Prostate gland (tissue), 2 donors: Measurements from ENCODE around the gene KRTAP2-4. TPM values are rescaled to one million over a fixed set of nuclear protein-coding genes. Genes with fewer than 3 reads are reported as not detected.
"Not testable (repeated sequence)": the region's sequence is repeated elsewhere in the genome, so short reads cannot be mapped to it uniquely, and the experiment has no call there.

Experiments
- DNase-seq: peaks from one replicate; pipeline ENCODE4 v3.0.0-alpha.2; 2019; ENCODE audit warnings: low spot score
- H3K27ac ChIP-seq, 2 donors: fragments of 200-600 bp; sonication (generic); 2 replicates each; pipeline ENCODE4 v1.5.1; 2017 to 2019
- H3K27me3 ChIP-seq: fragments of 200-600 bp; sonication (generic); replicated peaks from 2 replicates; pipeline ENCODE4 v1.5.1; 2019; ENCODE audit not compliant: insufficient read depth
- H3K36me3 ChIP-seq, 2 donors: fragments of 200-600 bp; sonication (generic); 1 replicate in 1 of 2; 2 replicates in 1 of 2; pipeline versions ENCODE4 v1.5.1 to v1.8.1; 2017 to 2019
- H3K4me1 ChIP-seq: fragments of 200-600 bp; sonication (generic); replicated peaks from 2 replicates; pipeline ENCODE4 v1.5.1; 2019
- H3K4me3 ChIP-seq, 2 donors: fragments of 200-600 bp; sonication (generic); 2 replicates each; pipeline ENCODE4 v1.5.1; 2017 to 2019
- H3K9me3 ChIP-seq: fragments of 200-600 bp; sonication (generic); 2 replicates; pipeline ENCODE4 v1.5.1; 2017
- POLR2A ChIP-seq: fragments of 450-650 bp; IDR thresholded peaks from one replicate; pipeline ENCODE4 v1.6.1; 2016; ENCODE audit warnings: antibody characterized with exemption, mild to moderate bottlenecking
- POLR2AphosphoS5 ChIP-seq: sonication (generic); formaldehyde crosslinking; IDR thresholded peaks from one replicate; pipeline ENCODE4 v1.6.1; 2017; ENCODE audit warnings: antibody characterized with exemption
- WGBS: methylation state at CpG from one replicate; pipeline ENCODE4 v1.1.5; 2018; 5-methylcytosine and 5-hydroxymethylcytosine counted together
- intact Hi-C: fragments of 100-400 bp; cut with DNase I; formaldehyde crosslinking; loops from one replicate; pipeline ENCODE4 v1.14.2; 2022
- total RNA-seq, 2 donors: library from RNA; depleted of rRNA; stranded (reverse); fragments of >200 nt; gene quantifications; one replicate each; pipeline ENCODE4 v1.1.0, GENCODE V29; 2016
- TF ChIP-seq, protein P1 (sequence below), 4 experiments: fragments of 200-600 bp in 2 of 4; fragments of 450-650 bp in 2 of 4; sonication (generic) in 2 of 4; IDR thresholded peaks; 1 replicate in 3 of 4; 2 replicates in 1 of 4; pipeline ENCODE4 v1.5.1; 2016 to 2019; ENCODE audit warnings: antibody characterized with exemption in 4 of 4, mild to moderate bottlenecking in 2 of 4, moderate library complexity in 2 of 4

KRTAP2-4 gene
- total RNA-seq, 2 donors from 2014 or later = not detected

GRCh38 chr17:41103896-41104295, 38.2 kb upstream of the KRTAP2-4 start:
- WGBS = 93% methylated on average over 1 of the region's 1 CpG

DNA sequence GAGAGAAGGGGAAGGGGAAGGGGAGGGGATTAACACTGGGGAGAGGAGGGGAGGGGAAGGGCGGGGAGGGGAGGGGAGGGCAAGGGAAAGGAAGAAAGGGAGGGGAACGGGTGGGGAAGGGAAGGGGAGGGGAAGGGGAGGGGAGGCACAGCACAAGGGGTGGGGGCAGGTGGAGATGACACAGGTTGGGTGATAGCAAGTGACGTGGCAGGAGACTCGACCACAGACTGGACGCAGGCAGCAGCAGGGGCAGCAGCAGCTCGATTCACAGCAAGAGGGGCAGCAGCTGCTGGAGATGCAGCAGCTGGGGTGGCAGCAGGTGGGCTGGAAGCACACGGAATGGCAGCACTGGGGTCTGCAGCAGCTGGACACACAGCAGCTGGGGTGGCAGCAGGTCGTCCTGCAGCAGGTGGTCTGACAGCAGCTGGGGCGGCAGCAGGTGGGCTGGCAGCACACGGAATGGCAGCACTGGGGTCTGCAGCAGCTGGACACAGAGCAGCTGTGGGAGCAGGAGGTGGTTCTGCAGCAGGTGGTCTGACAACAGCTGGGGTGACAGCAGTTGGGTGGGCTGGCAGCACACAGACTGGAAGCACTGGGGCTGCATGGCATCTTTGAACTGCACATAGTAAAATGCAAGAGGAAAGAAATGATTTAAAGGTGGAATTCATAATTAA, 36.0 kb upstream of the KRTAP2-4 start, which contains the start of gene KRTAP4-16:
KRTAP4-16 (minus strand) TSS at position 624 of the 674 bp plus-strand sequence; CDS start at position 624, 0 bp downstream.
- Histone ChIP-seq H3K4me1 (no peaks in the 10 kb centered on the region), H3K27ac (no peak within 1 kb of the TSS), H3K36me3 (no peaks in the 10 kb centered on the region), H3K27me3 (no peaks in the 10 kb centered on the region), H3K9me3 (no peaks in the 10 kb centered on the region), H3K4me3 (no peak within 1 kb of the TSS)
- DNase-seq = no peak
- TF ChIP-seq, protein P1, sequence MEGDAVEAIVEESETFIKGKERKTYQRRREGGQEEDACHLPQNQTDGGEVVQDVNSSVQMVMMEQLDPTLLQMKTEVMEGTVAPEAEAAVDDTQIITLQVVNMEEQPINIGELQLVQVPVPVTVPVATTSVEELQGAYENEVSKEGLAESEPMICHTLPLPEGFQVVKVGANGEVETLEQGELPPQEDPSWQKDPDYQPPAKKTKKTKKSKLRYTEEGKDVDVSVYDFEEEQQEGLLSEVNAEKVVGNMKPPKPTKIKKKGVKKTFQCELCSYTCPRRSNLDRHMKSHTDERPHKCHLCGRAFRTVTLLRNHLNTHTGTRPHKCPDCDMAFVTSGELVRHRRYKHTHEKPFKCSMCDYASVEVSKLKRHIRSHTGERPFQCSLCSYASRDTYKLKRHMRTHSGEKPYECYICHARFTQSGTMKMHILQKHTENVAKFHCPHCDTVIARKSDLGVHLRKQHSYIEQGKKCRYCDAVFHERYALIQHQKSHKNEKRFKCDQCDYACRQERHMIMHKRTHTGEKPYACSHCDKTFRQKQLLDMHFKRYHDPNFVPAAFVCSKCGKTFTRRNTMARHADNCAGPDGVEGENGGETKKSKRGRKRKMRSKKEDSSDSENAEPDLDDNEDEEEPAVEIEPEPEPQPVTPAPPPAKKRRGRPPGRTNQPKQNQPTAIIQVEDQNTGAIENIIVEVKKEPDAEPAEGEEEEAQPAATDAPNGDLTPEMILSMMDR (IDR thresholded peaks at IDR 0.05) = no peak
- intact Hi-C loops = no loop called here
- WGBS = 61% methylated on average over 10 of the region's 10 CpGs

More at GRCh38 chr17:41103896-41104295, 38.2 kb upstream of the KRTAP2-4 start:
- no peaks in the 10 kb centered on the region for H3K9me3 ChIP-seq
- no peak overlapping the region for H3K4me3 ChIP-seq
- DNase-seq = no peak
- intact Hi-C loops = no loop called here
- no peaks in the 10 kb centered on the region for H3K27me3 ChIP-seq
- no peaks in the 10 kb centered on the region for H3K36me3 ChIP-seq
- TF ChIP-seq POLR2AphosphoS5 (no peak), POLR2A (no peak)
- TF ChIP-seq, protein P1 (IDR thresholded peaks at IDR 0.05) = no peak
- H3K4me1 ChIP-seq = no peaks in the 10 kb centered on the region
- no peak overlapping the region for H3K27ac ChIP-seq

DNA sequence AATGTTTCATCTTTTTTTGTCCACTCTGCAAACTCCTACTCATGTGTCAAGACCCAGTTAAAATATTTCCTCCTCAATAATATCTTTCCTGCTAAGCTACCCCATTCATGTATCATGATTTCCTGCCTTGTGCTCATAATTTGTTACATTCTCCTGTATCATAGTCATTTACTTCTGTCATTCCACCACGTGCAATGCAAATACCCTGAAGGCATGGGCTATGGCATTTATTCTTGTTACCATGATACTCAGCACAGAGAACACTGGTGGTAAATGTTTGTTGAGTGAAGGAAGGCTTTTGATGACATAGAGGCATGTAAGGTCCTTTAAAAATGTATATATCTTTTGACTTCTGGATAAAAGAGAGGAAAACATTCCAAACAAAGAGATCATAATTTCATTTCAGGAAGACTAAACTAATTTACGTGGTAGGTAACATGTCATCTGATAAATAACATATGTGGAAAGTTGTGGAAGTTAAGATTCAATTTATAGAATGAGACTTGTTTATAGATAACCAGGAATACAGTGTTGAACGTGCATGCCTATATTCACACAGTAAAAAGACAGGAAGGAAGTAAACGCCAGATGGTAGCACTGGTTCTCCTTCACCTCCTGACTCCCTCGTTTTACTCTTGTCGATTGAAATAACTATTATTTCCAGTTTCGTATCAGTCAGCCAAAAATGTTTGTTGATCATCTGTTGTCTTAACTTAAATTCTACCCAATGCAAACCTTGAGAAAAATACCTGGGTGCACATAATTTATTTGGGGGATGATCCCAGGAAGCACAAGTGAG, 34.2 kb upstream of the KRTAP2-4 start:
- intact Hi-C loops, DNase-seq, H3K27ac ChIP-seq, H3K27me3 ChIP-seq, H3K9me3 ChIP-seq, H3K4me3 ChIP-seq, H3K4me1 ChIP-seq, H3K36me3 ChIP-seq: not testable (repeated sequence)
- WGBS = 64% methylated on average over 7 of the region's 7 CpGs

DNA sequence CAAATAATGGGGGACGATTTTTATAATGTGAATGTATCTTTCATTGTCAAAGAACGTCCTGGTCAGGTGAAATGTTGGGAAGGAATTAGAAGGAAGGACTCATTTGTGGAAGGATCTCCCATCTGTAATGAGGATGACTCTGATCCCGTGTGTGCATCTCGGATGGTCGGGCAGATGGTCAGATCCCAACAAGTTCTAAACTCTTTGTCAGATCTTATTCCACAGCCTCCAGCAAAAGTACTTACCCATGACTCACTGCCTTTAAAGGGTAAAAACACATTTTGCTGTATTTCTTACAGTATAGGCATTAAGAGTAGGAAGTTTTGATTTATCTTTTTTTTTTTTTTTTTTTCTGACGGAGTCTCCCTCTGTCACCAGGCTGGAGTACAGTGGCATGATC, 32.8 kb upstream of the KRTAP2-4 start:
- Histone ChIP-seq H3K36me3 (no peaks in the 10 kb centered on the region), H3K9me3 (no peaks in the 10 kb centered on the region), H3K4me3 (no peak overlapping the region), H3K4me1 (no peaks in the 10 kb centered on the region), H3K27me3 (no peaks in the 10 kb centered on the region), H3K27ac (no peak overlapping the region)
- 81% methylated on average over 6 of the region's 6 CpGs for WGBS
- intact Hi-C loops = no loop called here
- DNase-seq = no peak
- TF ChIP-seq POLR2AphosphoS5 (no peak), POLR2A (no peak)
- TF ChIP-seq, protein P1 (IDR thresholded peaks at IDR 0.05) = no peak

DNA sequence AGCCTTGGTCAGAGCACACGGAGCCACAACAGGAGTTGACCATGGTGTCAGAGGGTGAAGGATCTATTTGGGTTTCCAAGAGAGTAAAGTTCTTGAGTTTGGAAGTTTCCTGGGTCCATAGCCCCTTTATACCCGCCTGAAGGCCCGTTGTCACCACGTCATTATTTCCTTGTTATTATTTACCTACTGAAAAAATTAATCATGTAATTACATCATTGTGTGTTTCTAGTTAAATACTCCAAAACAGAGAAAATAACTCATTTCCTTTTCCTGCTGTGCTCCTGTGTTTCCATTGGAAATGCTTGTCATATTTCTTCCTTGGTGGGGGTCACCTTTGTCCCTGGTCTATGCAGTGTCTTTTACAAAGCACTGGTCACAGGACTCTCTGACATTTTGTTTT, 32.4 kb upstream of the KRTAP2-4 start, which contains the start of gene KRTAP4-8:
KRTAP4-8 (minus strand) TSS at position 101 of the 400 bp plus-strand sequence; CDS start at position 43, 58 bp downstream.
- H3K4me1 ChIP-seq = no peaks in the 10 kb centered on the region
- intact Hi-C loops = no loop called here
- H3K27me3 ChIP-seq = no peaks in the 10 kb centered on the region
- TF ChIP-seq POLR2AphosphoS5 (no peak), POLR2A (no peak)
- TF ChIP-seq, protein P1 (IDR thresholded peaks at IDR 0.05) = no peak
- no peaks in the 10 kb centered on the region for H3K9me3 ChIP-seq
- H3K36me3 ChIP-seq = no peaks in the 10 kb centered on the region
- no peak within 1 kb of the TSS for H3K27ac ChIP-seq
- 79% methylated on average over 4 of the region's 4 CpGs for WGBS
- H3K4me3 ChIP-seq = no peak within 1 kb of the TSS
- DNase-seq = no peak
